Measurements from ENCODE around the gene PARM1. TPM values are rescaled to one million over a fixed set of nuclear protein-coding genes. Genes with fewer than 3 reads are reported as not detected.

The PARM1 gene
- total and polyA plus RNA-seq, 2 of the 4 experiments (the other 2 are of a cell fraction) = 0.07 to 0.18 TPM

GRCh38 chr4:74897386-74897785 lies 35.5 kb upstream of the PARM1 start:
- Histone ChIP-seq H3K27me3 (ENCODE audit: control insufficient read depth, insufficient read depth, low read length) (no peaks in the 10 kb centered on the region; the same call in 1 of the 2 replicates), H3K14ac (replicated peaks; ENCODE audit: low read depth, low read length) (no peak overlapping the region), H3K56ac (ENCODE audit: extremely low read depth, insufficient read depth, low read length) (no peak overlapping the region), H2AK9ac (replicated peaks; ENCODE audit: low read depth, low read length, poor library complexity) (no peak overlapping the region), H3K9me1 (ENCODE audit: insufficient read depth, low read length) (no peaks in the 10 kb centered on the region), H2BK5ac (ENCODE audit: low read depth, low read length, poor library complexity, severe bottlenecking) (no peak overlapping the region), H3K9me3 (ENCODE audit: control insufficient read depth, insufficient read depth, low read length) (no peaks in the 10 kb centered on the region), H2BK120ac (ENCODE audit: low read depth, low read length) (no peak overlapping the region), H2AFZ (replicated peaks; ENCODE audit: low read length, poor library complexity) (no peak overlapping the region), H3K4me1 (ENCODE audit: control insufficient read depth, insufficient read depth, low read length) (no peaks in the 10 kb centered on the region), H2AK5ac (ENCODE audit: low read depth, low read length) (no peak overlapping the region), H4K20me1 (ENCODE audit: insufficient read depth, low read length) (no peaks in the 10 kb centered on the region), H3K9ac (ENCODE audit: low read depth, low read length) (no peak overlapping the region), H2BK20ac (ENCODE audit: low read depth, low read length) (no peak overlapping the region), H3K4me2 (ENCODE audit: low read depth, low read length) (no peak overlapping the region), H2BK15ac (ENCODE audit: low read depth, low read length) (no peak overlapping the region), H3K36me3 (ENCODE audit: control insufficient read depth, insufficient read depth, low read length) (no peaks in the 10 kb centered on the region), H3K4ac (ENCODE audit: low read depth, low read length) (no peak overlapping the region), H3K18ac (ENCODE audit: low read depth, low read length) (no peak overlapping the region), H3K23ac (ENCODE audit: low read depth, low read length) (no peak overlapping the region), H4K8ac (ENCODE audit: low read depth in 2 of 2, low read length in 2 of 2) (no peak overlapping the region), H3K27ac (ENCODE audit: insufficient read depth, low read length) (no peak overlapping the region), H4K5ac (ENCODE audit: low read depth, low read length) (no peak overlapping the region), H4K91ac (ENCODE audit: insufficient read depth, low read depth, low read length) (no peak overlapping the region), H3K79me1 (ENCODE audit: low read depth in 1 of 2, low read length in 2 of 2) (no peaks in the 10 kb centered on the region), H3K4me3 (ENCODE audit: insufficient read depth, low read depth, low read length) (no peak overlapping the region)
- no TSS peak for BruUV-seq (replicated peaks)
- TF ChIP-seq CHD1 (IDR thresholded peaks at IDR 0.05; ENCODE audit: low read depth, low read length) = no peak
- TF ChIP-seq, protein P1, sequence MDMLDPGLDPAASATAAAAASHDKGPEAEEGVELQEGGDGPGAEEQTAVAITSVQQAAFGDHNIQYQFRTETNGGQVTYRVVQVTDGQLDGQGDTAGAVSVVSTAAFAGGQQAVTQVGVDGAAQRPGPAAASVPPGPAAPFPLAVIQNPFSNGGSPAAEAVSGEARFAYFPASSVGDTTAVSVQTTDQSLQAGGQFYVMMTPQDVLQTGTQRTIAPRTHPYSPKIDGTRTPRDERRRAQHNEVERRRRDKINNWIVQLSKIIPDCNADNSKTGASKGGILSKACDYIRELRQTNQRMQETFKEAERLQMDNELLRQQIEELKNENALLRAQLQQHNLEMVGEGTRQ (IDR thresholded peaks at IDR 0.05; ENCODE audit: low read depth, low read length) = no peak
- no peak for TF ChIP-seq CEBPB (IDR thresholded peaks at IDR 0.05; ENCODE audit: low read depth, low read length)
- TF ChIP-seq NFE2L2 (IDR thresholded peaks at IDR 0.05; ENCODE audit: low read depth, low read length) = no peak
- no peak for TF ChIP-seq RCOR1 (IDR thresholded peaks at IDR 0.05; ENCODE audit: insufficient replicate concordance, low read length)
- no peak for TF ChIP-seq MAFK (IDR thresholded peaks at IDR 0.05; ENCODE audit: low read depth, low read length)
- TF ChIP-seq POLR2A (IDR thresholded peaks at IDR 0.05; ENCODE audit: low read depth, low read length) = no peak
- TF ChIP-seq FOS (IDR thresholded peaks at IDR 0.05; ENCODE audit: low read depth, low read length) = no peak
- no peak for TF ChIP-seq CTCF (conservative IDR thresholded peaks at IDR 0.05; ENCODE audit: low read depth, low read length)
- no peak for TF ChIP-seq RAD21 (IDR thresholded peaks at IDR 0.05; ENCODE audit: low read length)
- no peak for TF ChIP-seq MXI1 (IDR thresholded peaks at IDR 0.05; ENCODE audit: borderline replicate concordance, low read depth, low read length)
- TF ChIP-seq BHLHE40 (IDR thresholded peaks at IDR 0.05; ENCODE audit: low read depth, low read length) = no peak
- TF ChIP-seq MAZ (IDR thresholded peaks at IDR 0.05; ENCODE audit: borderline replicate concordance, low read depth, low read length) = no peak
- TF ChIP-seq RFX5 (IDR thresholded peaks at IDR 0.05; ENCODE audit: low read depth, low read length) = no peak
- no peak for TF ChIP-seq ELK1 (IDR thresholded peaks at IDR 0.05; ENCODE audit: borderline replicate concordance, low read depth, low read length)
- no peak for TF ChIP-seq SMC3 (IDR thresholded peaks at IDR 0.05; ENCODE audit: low read depth, low read length)
- dilution Hi-C loops (cut with HindIII; ENCODE audit: low sequenced_read_pairs, unreplicated experiment) (no loop called here), intact Hi-C loops (cut with micrococcal nuclease) (no loop called here), in situ Hi-C loops (cut with MboI; ENCODE audit: low sequenced_read_pairs) (no loop called here)
- DNase-seq = no peak
- no peak for ATAC-seq (ENCODE audit: low read depth)
- POLR2A ChIA-PET (ENCODE audit: unreplicated experiment) = no interaction called here
- CTCF ChIA-PET = no interaction called here
- no CpG with 5 or more reads among the region's 2 CpGs for WGBS, 2 experiments (ENCODE audit: extremely low coverage in 2 of 2, insufficient read length in 1 of 2)
